SIG-M5 treated with dmso at 0.1 percent for 504 hours (cell line): ENCODE results near the gene FMO2.
"Not testable (repeated sequence)": the region's sequence is repeated elsewhere in the genome, so short reads cannot be mapped to it uniquely, and the experiment has no call there.

ENCODE experiments used
- DNase-seq: peaks from one replicate; lab custom pipeline; 2025; ENCODE audit not compliant: unreplicated experiment; lab: John Stamatoyannopoulos, UW

The FMO2 gene

GRCh38 chr1:171219346-171220080, 34.4 kb downstream of the FMO2 start:
- no peak for DNase-seq

GRCh38 chr1:171220081-171220420, 35.0 kb downstream of the FMO2 start:
- no peak for DNase-seq

GRCh38 chr1:171220581-171221054, 35.5 kb downstream of the FMO2 start:
- DNase-seq: no peak

GRCh38 chr1:171221665-171222591, 36.8 kb downstream of the FMO2 start:
- no peak for DNase-seq

GRCh38 chr1:171222936-171223335, 37.8 kb downstream of the FMO2 start:
- DNase-seq: no peak

GRCh38 chr1:171224257-171224656, 39.2 kb downstream of the FMO2 start:
- DNase-seq: peak; percentile 67

- DNase-seq: peak; percentile 81
These were observed 41.8 kb downstream of the FMO2 start for GRCh38 chr1:171226747-171227370.

GRCh38 chr1:171231326-171231725, 46.2 kb downstream of the FMO2 start:
- DNase-seq: no peak

- no peak for DNase-seq
These were observed 48.1 kb downstream of the FMO2 start for GRCh38 chr1:171233183-171233582.

- DNase-seq: not testable (repeated sequence)
These were observed 51.1 kb downstream of the FMO2 start for GRCh38 chr1:171236231-171236630.

- DNase-seq: no peak
These were observed 58.8 kb downstream of the FMO2 start for GRCh38 chr1:171243878-171244277.

- DNase-seq: peak; percentile 77
These were observed 60.5 kb downstream of the FMO2 start for GRCh38 chr1:171245458-171246064.

GRCh38 chr1:171247501-171247900, 62.4 kb downstream of the FMO2 start:
- no peak for DNase-seq

- DNase-seq: no peak
These were observed 63.2 kb downstream of the FMO2 start, which contains the start of gene FMO1 for GRCh38 chr1:171248302-171248701. Gene FMO1, plus strand, starts transcription at chr1:171248494. Its CDS starts 9,594 bp downstream, at chr1:171258088.

GRCh38 chr1:171248841-171249240, 63.7 kb downstream of the FMO2 start:
- DNase-seq: no peak

- no peak for DNase-seq
These were observed 65.2 kb downstream of the FMO2 start for GRCh38 chr1:171250263-171250662.

- peak; percentile 21 for DNase-seq
These were observed 66.2 kb downstream of the FMO2 start for GRCh38 chr1:171251042-171251951.

- DNase-seq: no peak
These were observed 66.8 kb downstream of the FMO2 start for GRCh38 chr1:171251952-171252300.

GRCh38 chr1:171252482-171252881, 67.4 kb downstream of the FMO2 start:
- no peak for DNase-seq

GRCh38 chr1:171254859-171255258, 69.8 kb downstream of the FMO2 start:
- DNase-seq: no peak
